OCI-M1 (cell line): ENCODE data around the gene IQSEC2.
A peak's percentile ranks its signal among the peaks of the same experiment; 100 is the strongest.

Experiments
- DNase-seq: peaks from one replicate; lab custom pipeline; 2025; lab: John Stamatoyannopoulos, UW

IQSEC2 gene

GRCh38 chrX:53305219-53305995 lies 24.0 kb upstream of the IQSEC2 start:
- DNase-seq, result no peak

- no peak for DNase-seq
Measured at GRCh38 chrX:53303195-53303594, 21.8 kb upstream of the IQSEC2 start.

- DNase-seq, result no peak
Measured at GRCh38 chrX:53300157-53300556, 18.8 kb upstream of the IQSEC2 start.

GRCh38 chrX:53294024-53294648 lies 12.8 kb upstream of the IQSEC2 start:
- peak; percentile 43 for DNase-seq

GRCh38 chrX:53291596-53291995 lies 10.2 kb upstream of the IQSEC2 start:
- DNase-seq, result no peak

GRCh38 chrX:53290441-53291041 lies 9.2 kb upstream of the IQSEC2 start:
- no peak for DNase-seq

GRCh38 chrX:53288189-53288588 lies 6.8 kb upstream of the IQSEC2 start:
- DNase-seq, result peak; percentile 10

GRCh38 chrX:53287493-53288138 lies 6.2 kb upstream of the IQSEC2 start:
- DNase-seq, result no peak

GRCh38 chrX:53286171-53286570 lies 4.8 kb upstream of the IQSEC2 start:
- no peak for DNase-seq

- DNase-seq, result no peak
Measured at GRCh38 chrX:53285591-53285990, 4.2 kb upstream of the IQSEC2 start.

GRCh38 chrX:53284684-53285447 lies 3.5 kb upstream of the IQSEC2 start:
- peak; percentile 76 for DNase-seq

- no peak for DNase-seq
Measured at GRCh38 chrX:53283567-53283966, 2.2 kb upstream of the IQSEC2 start.

- DNase-seq, result no peak
Measured at GRCh38 chrX:53283099-53283498, 1.7 kb upstream of the IQSEC2 start.

GRCh38 chrX:53281963-53282695 lies 745 bp upstream of the IQSEC2 start:
- DNase-seq, result no peak

GRCh38 chrX:53280331-53281320 lies 758 bp downstream of the IQSEC2 start:
- DNase-seq, result peak; percentile 45

GRCh38 chrX:53279296-53280237 lies 1.8 kb downstream of the IQSEC2 start:
- peak; percentile 53 for DNase-seq

GRCh38 chrX:53272808-53273337 lies 8.5 kb downstream of the IQSEC2 start:
- no peak for DNase-seq

GRCh38 chrX:53269536-53270107 lies 11.8 kb downstream of the IQSEC2 start:
- DNase-seq, result no peak
